ENCODE data around the gene COBL.

Gene COBL

DNA sequence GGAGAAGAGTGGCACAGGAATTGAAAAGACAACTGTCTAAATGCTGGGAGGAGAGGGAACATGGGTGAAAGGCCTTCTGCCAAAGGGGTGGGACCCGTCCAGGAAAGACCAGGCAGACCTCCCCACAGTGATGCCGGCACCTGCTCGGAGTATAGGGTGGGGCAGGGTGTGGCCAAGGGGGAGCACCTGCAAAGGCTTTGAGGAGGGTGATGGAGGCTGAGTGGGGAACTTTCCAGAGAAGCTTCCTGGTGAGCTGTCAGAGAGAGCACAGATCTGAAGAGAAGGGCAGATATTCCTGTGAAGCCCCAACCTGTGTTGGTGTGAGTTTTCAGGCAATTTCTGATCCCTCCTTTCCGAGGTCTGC, 270.5 kb downstream of the COBL start:
- H3K27me3 ChIP-seq = no peaks in the 10 kb centered on the region
- H3K27ac ChIP-seq = no peak overlapping the region
- intact Hi-C loops (cut with DNase I; ENCODE audit: low total_unique reads) = no loop called here
- H3K9me3 ChIP-seq = no peaks in the 10 kb centered on the region
- no peak for TF ChIP-seq CTCF (IDR thresholded peaks at IDR 0.05)
- H3K4me3 ChIP-seq = no peak overlapping the region
- peaks cover 0 to 6% (median 0%) of the 10 kb centered on the region in 4 donors for H3K4me1 ChIP-seq
- no peaks in the 10 kb centered on the region for H3K36me3 ChIP-seq
- DNase-seq = no peak

DNA sequence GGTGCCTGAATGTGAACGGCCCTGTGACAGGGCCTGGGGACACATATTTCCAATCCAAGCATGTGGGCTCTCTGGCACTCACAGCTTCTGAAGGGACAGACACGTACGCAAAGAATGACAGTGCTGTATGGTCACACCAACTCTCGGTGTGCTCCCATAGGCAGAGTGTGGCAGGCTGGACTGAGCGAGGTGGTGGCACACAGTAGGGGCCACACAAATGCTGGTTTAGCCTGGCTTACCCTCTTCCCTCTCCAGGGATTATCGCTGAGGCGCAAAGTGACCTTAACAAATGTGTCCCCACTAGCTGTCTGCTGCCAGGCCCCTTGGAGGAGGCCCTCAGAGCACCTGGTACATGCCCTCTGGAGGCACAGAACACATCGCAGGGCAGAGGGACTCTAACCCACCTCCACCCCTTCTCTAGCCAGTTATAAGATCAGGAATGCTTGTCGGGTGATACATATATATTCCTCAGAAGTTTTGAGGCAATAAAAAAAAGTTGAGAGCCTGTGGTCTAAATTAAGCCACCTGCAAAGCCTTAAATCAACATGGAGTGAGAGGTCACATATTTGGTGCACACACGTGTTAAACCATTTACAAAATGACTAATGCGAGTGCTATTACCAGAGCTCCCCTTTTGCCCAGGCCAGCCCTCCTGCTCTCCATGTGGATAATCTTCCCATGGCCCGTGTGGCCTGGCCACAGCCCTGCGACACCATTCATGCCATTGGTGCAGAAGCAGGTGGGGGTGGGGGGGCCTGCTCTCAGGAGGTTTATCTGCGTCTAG, 271.1 kb downstream of the COBL start:
- no peak for DNase-seq
- Histone ChIP-seq H3K4me3 (no peak overlapping the region), H3K9me3 (no peaks in the 10 kb centered on the region), H3K27ac (no peak overlapping the region), H3K4me1 (peaks cover 0 to 6% (median 0%) of the 10 kb centered on the region in 4 donors), H3K36me3 (no peaks in the 10 kb centered on the region), H3K27me3 (no peaks in the 10 kb centered on the region)
- intact Hi-C loops (cut with DNase I; ENCODE audit: low total_unique reads) = no loop called here
- TF ChIP-seq CTCF (IDR thresholded peaks at IDR 0.05) = no peak

DNA sequence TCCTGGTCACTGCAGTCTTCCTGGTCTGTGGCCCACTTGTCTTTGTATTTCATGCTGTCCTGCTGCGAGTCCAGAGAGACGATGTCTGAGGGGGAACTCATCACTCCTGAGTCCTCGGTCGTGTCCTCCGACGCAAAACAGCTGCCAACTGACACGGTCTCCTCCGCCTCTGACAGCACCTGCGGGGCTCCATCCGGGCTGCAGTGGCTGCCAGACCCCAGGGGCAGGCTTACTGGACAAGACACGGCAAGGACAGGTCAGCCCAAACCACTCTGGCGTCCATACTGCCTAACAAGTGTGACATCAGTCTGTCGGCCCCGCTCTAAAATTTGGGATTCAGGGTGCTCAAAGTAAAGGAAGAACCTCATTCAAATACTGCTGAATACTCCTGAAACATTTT, 273.1 kb downstream of the COBL start:
- DNase-seq = no peak
- Histone ChIP-seq H3K36me3 (no peaks in the 10 kb centered on the region), H3K9me3 (no peaks in the 10 kb centered on the region), H3K27me3 (no peaks in the 10 kb centered on the region), H3K4me1 (peaks cover 0 to 6% (median 0%) of the 10 kb centered on the region in 4 donors), H3K27ac (no peak overlapping the region), H3K4me3 (no peak overlapping the region)
- TF ChIP-seq CTCF (IDR thresholded peaks at IDR 0.05) = no peak
- intact Hi-C loops (cut with DNase I; ENCODE audit: low total_unique reads) = no loop called here

DNA sequence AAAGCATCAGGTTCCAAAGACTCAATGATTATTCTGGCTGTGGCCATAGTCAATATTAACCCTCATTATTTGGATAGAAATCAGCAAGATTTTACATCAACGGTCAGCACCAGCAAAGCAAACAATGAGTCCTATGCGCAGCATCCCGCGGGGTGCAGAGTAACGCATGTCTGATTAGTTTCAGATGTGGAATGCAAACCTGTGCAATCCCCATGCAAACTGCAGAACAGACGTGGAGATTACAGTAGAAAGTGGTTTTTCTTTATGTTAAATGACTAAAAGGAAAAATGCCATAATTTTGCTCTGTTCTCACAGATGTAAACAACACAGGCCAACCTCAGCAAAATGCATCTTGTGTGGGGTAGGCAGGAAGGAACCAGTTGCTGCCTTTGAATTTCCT, 275.8 kb downstream of the COBL start:
- TF ChIP-seq CTCF (IDR thresholded peaks at IDR 0.05) = no peak
- Histone ChIP-seq H3K27ac (no peak overlapping the region), H3K4me1 (peaks cover 0 to 2% (median 0%) of the 10 kb centered on the region in 4 donors), H3K27me3 (no peaks in the 10 kb centered on the region), H3K9me3 (no peaks in the 10 kb centered on the region), H3K4me3 (no peak overlapping the region), H3K36me3 (no peaks in the 10 kb centered on the region)
- DNase-seq = no peak
- intact Hi-C loops (cut with DNase I; ENCODE audit: low total_unique reads) = no loop called here

DNA sequence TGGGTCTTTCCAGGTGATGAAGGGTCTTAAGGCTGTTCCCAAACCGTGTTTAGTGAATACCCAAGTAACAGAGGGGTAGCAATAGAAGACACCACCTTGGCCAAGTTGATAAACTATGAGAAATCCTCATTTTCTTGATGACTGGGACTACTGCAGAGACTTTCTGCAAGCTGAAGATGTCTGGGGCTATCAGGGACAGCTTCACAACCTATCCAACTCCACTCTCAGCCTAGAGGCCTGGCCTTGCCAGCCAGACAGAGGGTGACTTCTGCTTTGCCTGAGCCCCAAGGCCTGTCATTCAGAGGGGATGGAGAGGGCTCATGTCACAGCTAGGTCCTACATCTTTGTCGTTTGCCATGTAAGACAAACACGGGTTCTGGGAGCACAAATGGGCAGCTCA, 278.0 kb downstream of the COBL start:
- no peak for DNase-seq
- intact Hi-C loops (cut with DNase I; ENCODE audit: low total_unique reads) = no loop called here
- no peaks in the 10 kb centered on the region for H3K9me3 ChIP-seq
- H3K27me3 ChIP-seq = no peaks in the 10 kb centered on the region
- no peak for TF ChIP-seq CTCF (IDR thresholded peaks at IDR 0.05)
- no peak overlapping the region for H3K4me3 ChIP-seq
- H3K4me1 ChIP-seq = peaks cover 0 to 16% (median 7%) of the 10 kb centered on the region in 4 donors
- no peak overlapping the region for H3K27ac ChIP-seq
- no peaks in the 10 kb centered on the region for H3K36me3 ChIP-seq
